HTERT RPE-1 (cell line): ENCODE data around the gene ZNF496.
"Not testable (repeated sequence)": the region's sequence is repeated elsewhere in the genome, so short reads cannot be mapped to it uniquely, and the experiment has no call there.

Source experiments
- in situ Hi-C: fragments of 300-500 bp; cut with MboI; formaldehyde crosslinking; loops from 4 replicates; pipeline ENCODE4 v1.14.3; 2020; ENCODE audit warnings: low sequenced_read_pairs

ZNF496 gene

DNA sequence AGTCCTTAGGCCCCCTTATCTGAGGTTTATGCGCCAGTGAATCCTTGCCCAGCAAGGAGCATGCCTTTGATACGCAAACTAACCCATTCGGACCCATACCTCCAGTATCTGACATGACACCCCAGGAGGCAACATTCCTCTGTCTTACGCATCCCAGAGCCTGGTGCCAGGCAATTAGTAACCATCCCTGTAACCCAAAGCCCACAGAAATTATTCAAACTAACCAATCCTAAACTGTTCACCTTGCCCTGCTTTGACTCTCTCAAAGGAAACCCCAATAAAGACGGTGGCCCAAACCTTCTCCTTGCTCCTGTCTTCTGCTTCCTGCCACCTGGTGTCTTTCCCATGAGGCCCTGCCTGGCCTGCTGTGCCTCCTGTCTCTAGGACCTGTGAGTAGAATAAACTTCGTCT is 36.4 kb downstream of the ZNF496 start:
- in situ Hi-C loops: no loop called here

DNA sequence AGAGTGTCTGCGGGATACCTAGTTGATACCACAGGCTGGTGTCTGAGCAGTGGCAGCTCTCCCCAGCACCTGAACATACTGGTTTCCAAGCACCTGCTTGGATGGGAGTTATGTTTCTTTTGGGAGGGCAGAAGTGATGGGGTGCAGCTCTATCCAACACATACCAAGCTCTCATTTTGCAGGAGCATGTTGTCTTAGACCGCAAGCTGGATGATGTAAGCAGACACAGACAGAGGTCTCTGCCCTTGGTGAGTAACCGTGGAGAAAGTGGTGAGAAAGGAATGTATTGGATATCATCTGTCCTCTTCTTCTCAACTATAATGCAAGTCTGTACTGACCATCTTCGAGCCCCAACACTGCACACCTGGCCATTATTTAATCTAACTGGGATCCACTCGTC is 37.4 kb downstream of the ZNF496 start:
- in situ Hi-C loops: no loop called here

DNA sequence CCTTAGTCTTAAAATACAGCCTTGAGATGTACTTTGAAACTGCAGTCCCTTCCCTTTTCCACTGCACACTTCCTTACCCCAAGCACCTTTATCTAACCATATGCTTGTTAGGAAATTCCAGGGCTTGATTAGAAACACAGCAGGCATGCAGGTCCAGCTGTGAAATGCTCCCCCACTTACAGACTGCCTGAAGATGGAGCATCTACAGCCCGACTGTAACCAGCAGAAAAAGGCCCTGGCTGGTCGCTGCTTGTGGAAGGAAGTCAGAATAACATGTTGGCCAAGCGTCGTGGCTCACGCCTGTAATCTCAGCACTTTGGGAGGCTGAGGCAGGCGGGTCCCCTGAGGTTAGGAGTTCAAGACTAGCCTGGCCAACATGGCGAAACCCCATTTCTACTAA is 38.6 kb downstream of the ZNF496 start:
- in situ Hi-C loops: no loop called here

DNA sequence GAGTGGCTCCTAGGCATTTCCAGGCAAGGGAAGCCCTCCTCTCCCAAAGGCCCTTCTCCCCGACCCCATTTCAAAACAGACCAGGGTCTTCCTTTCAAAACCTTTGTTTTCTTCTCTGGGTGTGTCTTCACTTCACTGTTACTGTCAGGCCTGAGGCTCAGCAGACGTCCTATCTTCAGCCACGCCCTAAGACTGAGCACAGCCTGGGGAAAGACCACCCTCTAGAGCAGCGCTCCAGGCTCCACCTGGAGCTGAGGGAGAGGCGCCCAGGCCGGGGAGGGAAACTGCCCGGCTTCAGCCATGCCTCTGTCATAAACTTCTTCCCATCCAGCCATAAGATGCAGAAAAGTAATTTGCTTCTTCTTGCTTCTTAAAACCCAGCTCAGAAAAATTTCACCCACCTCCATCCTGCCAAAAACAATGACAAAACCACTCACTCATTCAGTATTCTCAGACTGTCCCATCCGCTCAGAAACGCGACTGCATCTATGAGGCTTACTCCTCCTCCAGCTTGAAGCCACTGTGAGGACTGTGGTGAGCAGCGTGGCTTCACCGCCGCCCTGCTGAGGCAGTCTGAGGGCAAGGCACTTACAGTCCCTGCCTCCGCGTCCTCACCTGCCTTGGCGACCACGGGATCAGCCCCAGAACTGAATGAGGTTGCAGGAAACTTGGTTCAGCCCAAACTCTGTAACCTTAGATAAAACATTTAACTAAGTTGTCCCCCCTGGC is 39.7 kb downstream of the ZNF496 start:
- in situ Hi-C loops: no loop called here

DNA sequence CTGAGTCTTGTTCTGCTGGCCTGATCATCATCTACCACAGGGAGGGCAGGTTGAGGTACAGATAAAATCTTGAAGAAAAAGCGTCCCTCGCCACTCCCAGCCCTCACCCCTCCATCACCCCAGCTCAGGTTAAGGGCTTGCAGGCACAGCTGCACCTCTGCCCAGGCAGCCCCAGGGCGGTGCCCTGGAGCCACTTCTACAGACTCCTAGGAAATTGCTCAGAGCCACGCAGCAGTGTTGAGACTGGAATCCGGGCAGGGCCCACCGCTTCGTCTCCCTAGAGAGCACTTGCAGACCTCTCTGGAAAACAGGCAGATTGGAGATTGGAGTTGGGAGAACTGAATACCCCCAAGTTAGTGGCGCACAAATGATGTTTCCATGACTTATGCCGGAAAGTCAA is 40.5 kb downstream of the ZNF496 start:
- in situ Hi-C loops: no loop called here

DNA sequence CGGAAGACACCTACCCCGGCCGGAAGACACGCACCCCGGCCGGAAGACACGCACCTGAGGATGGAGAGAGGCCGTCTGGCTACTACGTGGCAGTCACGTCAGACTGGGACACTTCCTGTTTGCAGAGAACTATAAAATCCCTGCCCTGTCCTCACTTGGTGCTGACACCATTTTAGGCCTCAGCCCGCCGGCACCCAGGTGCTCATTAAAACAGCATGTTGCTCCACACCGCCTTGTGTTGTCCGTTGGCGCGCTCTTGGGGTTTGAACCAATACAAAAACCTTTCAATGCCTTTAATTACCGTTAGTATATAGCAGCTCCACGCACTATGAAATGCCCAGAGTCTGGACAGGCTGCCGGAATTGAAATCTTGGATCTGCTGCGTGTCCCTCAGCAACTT is 41.1 kb downstream of the ZNF496 start:
- in situ Hi-C loops: no loop called here

DNA sequence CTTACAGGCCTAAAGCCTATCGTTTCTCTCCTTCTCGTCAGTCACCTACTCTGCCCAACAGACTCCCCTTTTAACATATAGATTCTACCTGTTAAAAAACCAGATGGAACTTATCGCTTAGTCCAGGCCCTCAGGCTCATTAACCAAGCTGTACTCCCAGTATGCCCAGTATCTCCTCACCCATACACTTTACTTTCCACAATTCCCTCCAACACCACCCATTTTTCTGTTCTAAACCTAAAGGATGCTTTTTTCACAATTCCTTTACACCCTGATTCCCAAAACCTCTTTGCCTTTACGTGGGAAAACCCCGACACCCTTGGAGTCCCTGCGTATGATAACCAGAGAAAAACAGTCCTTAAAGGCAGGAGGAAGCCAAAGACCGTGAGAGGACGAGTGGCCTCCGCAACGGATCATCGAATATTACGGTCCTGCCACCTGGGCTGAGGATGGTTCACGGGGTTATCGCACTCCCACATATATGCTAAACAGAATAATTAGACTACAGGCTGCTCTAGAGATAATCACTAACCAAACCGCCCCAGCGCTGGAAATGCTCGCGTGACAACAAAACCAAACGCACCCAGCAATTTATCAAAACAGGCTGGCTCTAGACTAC is 42.3 kb downstream of the ZNF496 start:
- in situ Hi-C loops: not testable (repeated sequence)

DNA sequence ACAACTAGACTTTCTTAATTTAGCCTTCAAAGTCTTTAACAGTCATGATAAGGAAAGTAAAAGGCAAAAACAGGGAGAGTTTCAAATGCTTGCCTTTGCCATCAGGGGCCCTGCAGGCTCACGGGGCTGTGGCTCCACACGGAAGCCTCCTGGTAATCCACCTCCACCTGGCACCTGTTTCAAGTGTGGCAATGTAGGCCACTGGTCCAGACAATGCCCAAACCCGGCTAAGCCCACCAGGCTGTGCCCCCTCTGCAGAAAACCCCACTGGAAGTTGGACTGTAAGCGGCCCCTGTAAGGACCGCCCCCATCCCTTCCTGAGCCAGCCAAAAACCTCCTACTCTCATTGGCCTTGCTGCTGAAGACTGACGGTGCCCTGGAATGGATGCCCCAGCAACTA is 43.3 kb downstream of the ZNF496 start:
- in situ Hi-C loops: no loop called here

DNA sequence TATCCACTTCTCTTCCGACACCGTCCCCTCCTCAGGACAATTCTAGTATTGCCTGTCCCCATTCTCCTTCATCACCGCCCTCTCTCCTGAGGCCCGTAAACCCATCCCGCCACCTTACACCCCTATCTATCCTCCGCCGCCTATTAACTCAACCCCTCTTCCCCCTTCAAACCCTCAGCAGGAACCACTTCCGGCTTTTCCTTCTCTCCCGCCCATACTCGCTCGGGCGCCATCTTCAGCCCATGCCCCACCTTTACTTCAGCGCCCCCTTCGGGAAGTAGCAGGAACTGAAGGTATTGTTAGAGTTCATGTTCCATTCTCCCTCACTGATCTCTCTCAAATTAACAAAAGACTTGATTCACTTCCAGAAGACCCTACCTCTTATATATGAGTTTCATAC is 44.2 kb downstream of the ZNF496 start:
- in situ Hi-C loops: no loop called here

DNA sequence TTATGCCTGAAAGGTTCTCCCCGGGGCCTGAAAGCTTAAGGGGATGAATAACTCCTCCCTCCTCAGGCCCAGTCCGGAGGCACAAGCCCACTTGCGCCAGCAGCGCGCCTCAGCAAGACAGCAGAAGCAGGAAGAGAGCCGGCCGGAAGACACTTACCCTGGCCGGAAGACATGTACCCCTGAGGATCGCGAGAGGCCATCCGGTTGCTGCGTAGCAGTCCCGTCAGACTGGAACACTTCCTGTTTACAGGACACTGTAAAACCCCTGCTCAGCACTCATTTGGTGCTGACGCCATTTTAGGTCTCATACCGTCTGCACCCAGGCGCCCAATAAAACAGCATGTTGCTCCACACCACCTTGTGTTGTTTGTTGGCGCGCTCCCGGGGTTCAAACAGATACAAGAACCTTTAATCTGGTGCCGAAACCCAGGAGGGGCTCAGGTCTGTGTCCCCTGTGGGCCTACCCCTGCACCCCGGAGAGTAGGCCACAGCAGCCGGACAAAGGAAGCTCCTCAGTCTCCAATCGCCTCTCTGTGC is 45.5 kb downstream of the ZNF496 start:
- in situ Hi-C loops: no loop called here

DNA sequence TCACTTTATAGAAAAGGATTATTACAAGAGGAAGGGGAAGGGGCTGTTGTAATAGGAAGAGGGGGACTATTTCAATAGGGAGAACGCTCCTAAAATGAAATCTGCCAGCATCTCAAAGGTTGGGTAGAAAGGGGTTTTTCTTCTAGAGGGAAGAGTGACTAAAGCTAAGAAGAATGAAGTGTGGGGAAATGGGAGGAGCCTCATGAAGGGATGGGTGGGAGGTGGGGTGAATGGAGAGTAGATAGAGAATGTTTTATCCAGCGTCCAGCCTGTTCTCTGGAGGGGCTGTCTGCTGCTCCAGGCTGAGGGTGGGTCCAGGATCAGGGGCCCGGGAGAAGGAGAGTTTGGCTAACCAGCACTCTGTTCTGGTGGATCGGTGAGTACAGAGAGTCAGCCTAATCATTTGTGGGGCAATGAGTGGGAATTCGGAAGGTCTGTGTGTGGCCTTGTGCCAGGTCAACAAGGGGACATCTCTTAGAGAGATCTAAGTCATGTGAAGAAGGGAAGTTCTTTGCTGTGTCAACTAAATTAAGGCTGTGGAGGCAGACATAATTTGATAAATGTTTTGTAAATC is 50.6 kb downstream of the ZNF496 start:
- in situ Hi-C loops: no loop called here

DNA sequence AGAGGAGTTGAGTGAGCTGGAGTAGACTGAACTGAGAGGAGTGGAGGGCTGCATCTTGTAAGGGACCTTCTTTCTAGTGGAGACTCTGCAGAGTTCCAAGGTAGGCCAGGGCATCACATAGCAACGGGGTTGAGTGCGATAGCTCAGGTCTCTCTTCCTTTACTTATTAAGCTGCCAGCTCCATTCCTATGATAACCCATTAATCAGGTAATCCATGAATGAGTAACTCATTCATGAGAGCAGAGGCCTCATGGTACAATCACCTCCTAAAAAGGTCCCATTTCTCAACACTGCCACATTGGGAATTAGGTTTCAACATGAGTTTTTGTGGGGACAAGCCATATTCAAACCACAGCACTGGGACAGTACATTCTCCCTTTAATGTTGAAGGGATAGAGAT is 54.5 kb downstream of the ZNF496 start:
- in situ Hi-C loops: no loop called here

DNA sequence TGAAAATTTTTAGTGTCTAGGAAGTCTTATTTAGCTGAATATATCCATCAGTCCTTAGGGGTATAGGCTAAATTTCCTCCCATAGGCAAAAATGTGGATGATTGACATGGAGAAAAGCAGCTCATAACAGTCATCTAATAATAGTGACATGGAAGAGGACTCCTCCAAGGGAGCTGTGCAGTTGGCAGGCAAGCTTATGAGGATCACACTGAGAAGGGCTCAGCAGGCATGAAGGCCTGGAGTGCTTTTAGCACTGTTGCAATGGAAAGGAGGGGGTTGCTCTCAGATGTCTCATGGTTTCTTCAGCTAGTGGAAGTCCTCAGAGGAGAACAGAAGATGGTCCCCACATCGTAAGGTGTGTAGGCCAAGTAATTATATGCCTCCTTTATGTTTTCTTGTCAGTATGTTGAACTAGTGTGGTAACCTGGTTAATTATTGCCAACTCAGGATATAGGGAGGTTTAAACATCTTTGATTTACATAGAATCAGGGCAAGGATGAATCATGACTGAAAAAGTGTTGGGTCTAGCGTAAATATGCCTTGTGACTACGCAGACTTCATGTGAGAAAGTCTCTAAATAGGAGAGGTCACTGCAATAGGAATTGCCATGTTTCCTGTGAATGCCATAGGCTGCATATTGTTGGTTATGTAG is 56.9 kb downstream of the ZNF496 start:
- in situ Hi-C loops: no loop called here

DNA sequence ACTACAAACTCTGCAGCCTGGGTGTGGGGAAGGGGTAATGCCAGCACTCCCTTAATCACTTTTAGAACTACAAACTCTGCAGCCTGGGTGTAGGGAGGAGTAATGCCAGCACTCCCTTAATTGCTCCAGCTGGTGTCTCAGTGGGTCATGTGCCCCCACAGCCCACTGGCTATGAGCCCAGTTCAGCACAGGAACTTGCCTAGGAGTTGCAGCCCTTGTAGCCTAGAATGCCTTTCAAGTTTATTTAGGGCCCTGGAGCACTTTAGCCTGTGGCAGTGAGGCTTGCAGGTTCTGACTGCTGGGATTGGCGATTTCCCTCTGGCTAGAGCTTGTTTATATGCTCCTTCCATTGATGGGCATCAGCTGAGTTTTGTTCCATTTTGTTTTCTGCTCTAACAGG is 58.7 kb downstream of the ZNF496 start:
- in situ Hi-C loops: no loop called here

DNA sequence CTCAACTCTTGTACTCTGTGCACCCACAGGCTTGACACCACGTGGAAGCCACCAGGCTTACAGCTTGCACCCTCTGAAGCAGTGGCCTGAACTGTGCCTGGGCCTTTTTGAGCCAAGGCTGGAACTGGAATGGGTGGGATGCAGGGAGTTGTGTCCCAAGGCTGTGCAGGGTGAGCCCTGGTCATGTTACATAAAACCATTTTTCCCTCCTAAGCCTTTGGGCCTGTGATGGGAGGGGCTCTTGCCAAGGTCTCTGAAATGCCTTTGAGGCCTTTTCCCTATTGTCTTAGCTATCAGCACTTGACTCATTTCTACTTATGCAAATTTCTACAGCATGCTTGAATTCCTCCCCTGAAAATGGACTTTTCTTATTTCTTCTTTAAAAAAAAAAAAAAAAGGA is 61.7 kb downstream of the ZNF496 start:
- in situ Hi-C loops: no loop called here

DNA sequence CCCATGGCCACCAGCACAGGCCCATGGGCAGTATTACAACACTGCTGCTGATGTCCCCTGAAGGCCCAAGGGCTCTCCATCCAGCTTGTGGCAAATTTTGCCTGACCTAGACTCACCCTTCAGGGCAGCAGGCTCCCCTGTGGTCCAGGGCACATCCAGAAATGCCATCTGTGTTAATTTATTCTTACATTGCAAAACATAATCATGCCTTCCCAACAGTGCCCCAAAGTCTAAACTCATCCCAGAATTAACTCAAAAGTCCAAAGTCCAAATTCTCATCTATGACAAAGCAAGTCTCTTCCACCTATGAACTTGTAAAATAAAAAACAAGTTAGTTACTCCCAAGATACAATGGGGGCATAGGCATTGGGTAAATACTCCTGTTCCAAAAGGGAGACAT is 62.5 kb downstream of the ZNF496 start:
- in situ Hi-C loops: no loop called here

DNA sequence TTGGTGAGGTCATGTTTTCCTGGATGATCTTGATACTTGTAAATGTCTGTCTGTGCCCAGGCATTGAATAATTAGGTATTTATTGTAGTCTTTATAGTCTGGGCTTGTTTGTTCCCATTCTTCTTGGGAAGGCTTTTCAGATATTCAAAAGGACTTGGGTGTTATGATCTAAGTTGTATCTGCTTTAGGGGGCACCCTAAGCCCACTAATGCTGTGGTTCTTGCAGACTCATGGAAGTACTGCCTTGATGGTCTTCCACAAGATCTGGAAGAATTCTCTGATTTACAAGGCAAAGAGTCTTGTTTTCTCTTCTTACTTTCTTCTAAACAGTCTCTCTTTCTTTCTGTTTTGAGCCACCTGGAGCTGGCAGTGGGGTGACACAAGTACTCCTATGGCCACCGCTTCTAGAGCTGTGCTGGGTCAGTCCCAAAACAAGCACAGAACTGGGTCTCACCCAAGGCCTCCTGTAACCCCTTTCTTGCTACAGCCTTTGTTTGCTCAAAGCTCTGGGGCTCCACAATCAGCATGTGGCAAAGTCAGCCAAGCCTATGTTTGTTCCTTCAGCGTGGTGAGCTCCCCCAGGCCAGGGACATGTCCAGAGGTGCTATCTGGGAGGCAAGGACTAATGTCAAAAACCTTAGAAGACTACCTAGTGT is 63.1 kb downstream of the ZNF496 start:
- in situ Hi-C loops: no loop called here

DNA sequence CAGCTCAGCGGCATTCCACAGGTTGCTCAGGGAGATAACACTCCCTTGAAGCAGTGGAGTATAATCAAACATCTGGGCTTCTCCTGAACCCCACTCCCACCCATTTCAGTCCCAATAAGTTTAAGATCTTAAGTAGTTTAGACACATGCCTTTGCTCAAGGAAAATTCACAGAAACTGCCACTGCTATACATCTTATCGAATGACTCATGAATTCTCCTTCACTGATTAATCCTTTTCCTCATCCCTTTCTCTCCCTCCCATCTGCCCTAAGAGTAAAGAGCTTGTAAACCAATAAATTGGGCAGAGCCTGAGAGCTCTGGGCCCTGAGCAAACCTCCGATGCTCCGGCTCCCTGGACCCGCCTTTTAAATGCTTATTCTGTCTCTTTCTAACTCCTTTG is 65.6 kb downstream of the ZNF496 start:
- in situ Hi-C loops: no loop called here

DNA sequence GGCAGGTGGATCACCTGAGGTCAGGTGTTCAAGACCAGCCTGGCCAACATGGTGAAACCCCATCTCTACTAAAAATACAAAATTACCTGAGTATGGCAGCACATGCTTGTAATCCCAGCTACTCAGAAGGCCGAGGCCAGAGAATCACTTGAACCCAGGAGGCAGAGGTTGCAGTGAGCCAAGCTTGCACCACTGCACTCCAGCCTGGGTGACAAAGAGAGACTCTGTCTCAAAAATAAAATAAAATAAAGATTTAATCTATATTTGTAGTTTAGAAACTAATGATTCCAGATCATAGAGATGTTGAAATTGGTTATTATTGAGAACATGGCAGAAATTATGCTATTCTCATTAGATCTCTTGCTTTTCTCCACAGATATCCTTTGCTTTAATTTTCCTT is 75.9 kb downstream of the ZNF496 start, which contains the start of gene VN1R5:
Gene VN1R5 (plus strand): TSS at position 301 of the 400 bp plus-strand sequence.
- in situ Hi-C loops: not testable (repeated sequence)

DNA sequence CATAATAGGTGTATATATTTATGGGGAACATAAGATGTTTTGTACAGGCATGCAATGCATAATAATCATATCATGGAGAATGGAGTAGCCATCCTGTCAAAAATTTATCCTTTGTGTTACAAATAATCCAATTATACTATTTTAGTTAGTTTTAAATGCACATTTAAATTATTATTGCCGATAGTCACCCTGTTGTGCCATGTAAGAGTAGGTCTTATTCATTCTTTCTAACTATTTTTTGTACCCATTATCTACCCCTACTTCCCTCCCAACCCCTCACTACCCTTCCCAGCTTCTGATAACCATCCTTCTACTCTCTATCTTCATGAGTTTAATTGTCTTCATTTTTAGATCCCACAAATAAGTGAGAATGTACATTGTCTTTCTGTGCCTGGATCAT is 84.1 kb downstream of the ZNF496 start:
- in situ Hi-C loops: no loop called here
